Right atrium auricular region (tissue), 2 donors: Measurements from ENCODE around the gene TBX10. TPM values are rescaled to one million over a fixed set of nuclear protein-coding genes. Genes with fewer than 3 reads are reported as not detected.

Source experiments
- DNase-seq: peaks from one replicate; pipeline ENCODE4 v3.0.0-alpha.2; 2019; ENCODE audit warnings: low spot score
- H3K27ac ChIP-seq, 2 donors: fragments of 200-600 bp; sonication (generic); 1 replicate in 1 of 2; 2 replicates in 1 of 2; pipeline ENCODE4 v1.5.1; 2016 to 2019
- H3K27me3 ChIP-seq, 2 donors: fragments of 200-600 bp; sonication (generic); one replicate each; pipeline versions ENCODE4 v1.5.1 to v1.6.0; 2017 to 2019
- H3K36me3 ChIP-seq: fragments of 200-600 bp; sonication (generic); one replicate; pipeline ENCODE4 v1.5.1; 2016
- H3K4me1 ChIP-seq, 2 donors: fragments of 200-600 bp; sonication (generic); one replicate each; pipeline versions ENCODE4 v1.5.1 to v1.6.0; 2017 to 2019
- H3K4me3 ChIP-seq, 2 donors: fragments of 200-600 bp; sonication (generic); 1 replicate in 1 of 2; 2 replicates in 1 of 2; pipeline ENCODE4 v1.5.1; 2017 to 2019; ENCODE audit warnings: mild to moderate bottlenecking in 1 of 2, moderate library complexity in 1 of 2
- H3K9me3 ChIP-seq, 2 donors: fragments of 200-600 bp; sonication (generic); one replicate each; pipeline ENCODE4 v1.5.1; 2019
- CTCF ChIP-seq, 2 donors: fragments of 200-600 bp; sonication (generic); IDR thresholded peaks; one replicate each; pipeline ENCODE4 v1.5.1; 2019; ENCODE audit warnings: antibody characterized with exemption in 2 of 2
- total RNA-seq, 2 donors: library from RNA; depleted of rRNA; stranded (reverse); fragments of >200 nt; gene quantifications; one replicate each; pipeline ENCODE4 v1.1.0, GENCODE V29; 2016

TBX10 gene
- total RNA-seq, 2 donors from 2014 or later, result not detected

DNA sequence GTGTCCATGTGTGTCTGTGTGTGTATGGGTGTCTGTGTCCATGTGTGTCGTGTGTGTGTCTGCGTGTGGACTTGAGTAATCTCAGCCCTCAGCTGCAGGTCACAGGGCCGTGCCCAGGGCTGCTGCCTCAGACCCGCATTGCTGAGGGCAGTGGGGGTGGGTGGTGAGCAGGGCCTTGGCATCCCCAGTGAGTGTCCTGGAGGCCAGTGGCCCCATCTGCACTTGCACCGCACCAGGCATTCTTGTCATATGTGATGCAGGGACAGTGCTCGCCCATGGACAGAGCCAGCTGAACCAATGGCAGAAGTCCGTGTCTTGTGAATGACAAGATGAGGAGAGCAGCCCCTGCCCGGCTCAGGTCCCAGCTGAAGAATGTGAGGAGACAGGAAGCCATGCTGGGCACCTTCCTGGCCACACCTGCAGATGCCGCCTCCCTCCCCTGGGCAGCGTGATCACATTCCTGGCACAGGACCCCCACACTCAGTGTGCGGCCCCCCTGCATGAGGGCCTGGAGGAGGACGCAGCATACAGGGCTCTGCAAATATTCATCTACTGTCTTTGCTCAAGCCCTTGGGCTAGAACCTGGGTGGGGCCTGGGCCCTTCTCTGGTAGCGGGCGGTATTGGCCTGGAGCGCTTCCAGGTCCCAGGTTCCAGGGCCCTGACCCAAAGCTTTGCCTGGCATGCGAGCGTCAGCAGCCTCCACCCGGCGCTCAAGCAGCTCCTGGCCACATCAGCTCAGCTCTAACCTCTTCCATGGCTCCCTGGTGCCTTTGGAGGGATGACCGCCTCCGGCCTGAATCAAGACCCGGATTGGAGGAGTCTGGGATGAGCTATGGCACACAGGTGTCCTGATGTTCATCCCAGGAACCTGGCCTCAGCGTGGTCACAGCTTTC, 31.0 kb upstream of the TBX10 start:
- no peak for DNase-seq
- H3K27ac ChIP-seq, result no peak overlapping the region
- no peaks in the 10 kb centered on the region for H3K4me1 ChIP-seq
- TF ChIP-seq CTCF (IDR thresholded peaks at IDR 0.05), result no peak
- no peaks in the 10 kb centered on the region for H3K27me3 ChIP-seq
- no peak overlapping the region for H3K4me3 ChIP-seq
- H3K9me3 ChIP-seq, result no peaks in the 10 kb centered on the region
- no peaks in the 10 kb centered on the region for H3K36me3 ChIP-seq

GRCh38 chr11:67668192-67668551, 28.6 kb upstream of the TBX10 start:
- no peaks in the 10 kb centered on the region for H3K27me3 ChIP-seq
- TF ChIP-seq CTCF (IDR thresholded peaks at IDR 0.05), result no peak
- H3K4me3 ChIP-seq, result no peak overlapping the region
- DNase-seq, result no peak
- H3K4me1 ChIP-seq, result no peaks in the 10 kb centered on the region
- no peak overlapping the region for H3K27ac ChIP-seq
- H3K36me3 ChIP-seq, result no peaks in the 10 kb centered on the region
- H3K9me3 ChIP-seq, result no peaks in the 10 kb centered on the region

DNA sequence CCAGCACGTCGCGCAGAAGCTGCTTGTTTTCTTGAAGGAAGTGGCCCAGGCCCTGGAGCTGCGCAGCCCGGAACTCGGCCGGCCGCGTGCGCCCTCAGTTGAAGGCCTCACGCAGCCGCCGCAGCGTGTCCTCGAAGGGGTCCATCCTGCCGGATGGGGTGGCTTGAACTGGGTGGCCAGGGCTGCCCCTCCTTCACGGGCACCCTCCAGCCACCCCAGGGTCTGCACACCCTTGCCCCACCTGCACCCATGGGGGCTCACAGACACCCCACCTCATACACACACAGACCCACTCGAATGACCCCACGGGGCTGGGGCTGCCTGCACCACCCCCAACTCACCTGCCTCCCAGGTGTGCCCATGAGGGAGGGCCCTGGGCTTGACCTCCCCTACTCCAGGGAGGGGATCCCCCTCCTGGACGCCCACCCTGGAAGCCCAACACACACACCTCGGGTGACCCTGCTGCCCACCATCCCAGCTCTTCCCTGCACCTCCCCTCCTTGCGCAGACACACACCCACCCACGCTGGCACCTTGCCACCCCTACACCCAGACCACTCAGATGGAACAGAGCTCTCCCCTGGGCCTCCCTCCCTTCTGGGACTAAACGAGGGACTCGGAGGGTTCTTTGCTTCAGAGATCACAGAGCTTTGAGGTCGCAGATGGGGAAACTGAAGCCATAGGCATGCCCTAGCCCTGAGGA, 28.1 kb upstream of the TBX10 start:
- no peak for TF ChIP-seq CTCF (IDR thresholded peaks at IDR 0.05)
- DNase-seq, result no peak
- Histone ChIP-seq H3K27ac (no peak overlapping the region), H3K36me3 (no peaks in the 10 kb centered on the region), H3K4me1 (no peaks in the 10 kb centered on the region), H3K27me3 (no peaks in the 10 kb centered on the region), H3K9me3 (no peaks in the 10 kb centered on the region), H3K4me3 (no peak overlapping the region)

- no peak overlapping the region for H3K4me3 ChIP-seq
- H3K27ac ChIP-seq, result no peak overlapping the region
- DNase-seq, result no peak
- no peaks in the 10 kb centered on the region for H3K36me3 ChIP-seq
- no peak for TF ChIP-seq CTCF (IDR thresholded peaks at IDR 0.05)
- H3K27me3 ChIP-seq, result no peaks in the 10 kb centered on the region
- no peaks in the 10 kb centered on the region for H3K4me1 ChIP-seq
- no peaks in the 10 kb centered on the region for H3K9me3 ChIP-seq
These were observed 27.3 kb upstream of the TBX10 start for GRCh38 chr11:67666676-67667489.

- no peak for DNase-seq
- TF ChIP-seq CTCF (IDR thresholded peaks at IDR 0.05), result no peak
- Histone ChIP-seq H3K9me3 (no peaks in the 10 kb centered on the region), H3K27ac (no peak overlapping the region), H3K36me3 (no peaks in the 10 kb centered on the region), H3K27me3 (no peaks in the 10 kb centered on the region), H3K4me1 (no peaks in the 10 kb centered on the region), H3K4me3 (no peak overlapping the region)
These were observed 26.7 kb upstream of the TBX10 start for GRCh38 chr11:67666303-67666645.
